HepG2 (cell line): Measurements from ENCODE around the gene TUBB.

Source experiments
- CBX2 ChIP-seq, 2 experiments: fragments of 200-600 bp in 1 of 2; sonication (generic); formaldehyde crosslinking in 1 of 2; IDR thresholded peaks; 2 replicates each; pipeline versions ENCODE4 v1.7.0 to v1.8.1; 2018 to 2022; ENCODE audit warnings: low read depth in 2 of 2, low read length in 1 of 2, mild to moderate bottlenecking in 1 of 2, missing genetic modification reagents in 1 of 2
- CHD4 ChIP-seq: fragments of 200-600 bp; sonication (generic); IDR thresholded peaks from 2 replicates; pipeline ENCODE4 v1.7.0; 2017; ENCODE audit warnings: mild to moderate bottlenecking, low read length, borderline replicate concordance
- EP300 ChIP-seq, 3 experiments: sonication (generic) in 1 of 3; formaldehyde crosslinking in 1 of 3; IDR thresholded peaks; 2 replicates each; pipeline versions ENCODE4 v1.5.1 to v1.6.1; 2011 to 2020; ENCODE audit warnings: low read depth in 2 of 3, low read length in 2 of 3, borderline replicate concordance in 1 of 3, improper control_type of control experiment in 1 of 3, mild to moderate bottlenecking in 1 of 3, missing genetic modification reagents in 1 of 3, moderate library complexity in 1 of 3
- KDM1A ChIP-seq: IDR thresholded peaks from 2 replicates; pipeline ENCODE4 v1.6.1; 2016; ENCODE audit warnings: missing compliant biosample characterization
- MLLT10 ChIP-seq: sonication (generic); formaldehyde crosslinking; IDR thresholded peaks from 2 replicates; pipeline ENCODE4 v1.4.0; 2020; ENCODE audit warnings: missing genetic modification reagents
- NR2C2 ChIP-seq: sonication (generic); formaldehyde crosslinking; IDR thresholded peaks from 2 replicates; pipeline ENCODE4 v1.4.0; 2020; ENCODE audit warnings: missing genetic modification reagents, mild to moderate bottlenecking, moderate library complexity, borderline replicate concordance
- POLR2A ChIP-seq, 2 experiments: IDR thresholded peaks; 2 replicates each; pipeline ENCODE4 v1.6.1; 2011; ENCODE audit warnings: low read depth in 2 of 2, low read length in 2 of 2, mild to moderate bottlenecking in 1 of 2, moderate library complexity in 1 of 2; ENCODE audit not compliant: insufficient read depth in 1 of 2
- POLR2AphosphoS2 ChIP-seq: IDR thresholded peaks from 2 replicates; pipeline ENCODE4 v1.6.1; 2011; ENCODE audit warnings: low read depth, low read length, improper control_type of control experiment
- ZBTB33 ChIP-seq: sonication (generic); formaldehyde crosslinking; IDR thresholded peaks from 2 replicates; pipeline ENCODE4 v1.4.0; 2020; ENCODE audit warnings: missing genetic modification reagents
- ZNF12 ChIP-seq: sonication (generic); formaldehyde crosslinking; IDR thresholded peaks from 2 replicates; pipeline ENCODE4 v1.5.0; 2020; ENCODE audit warnings: missing genetic modification reagents
- ZNF547 ChIP-seq: sonication (generic); formaldehyde crosslinking; IDR thresholded peaks from 2 replicates; pipeline ENCODE4 v1.5.1; 2020; ENCODE audit warnings: mild to moderate bottlenecking, missing genetic modification reagents
- ZNF572 ChIP-seq: sonication (generic); formaldehyde crosslinking; IDR thresholded peaks from 2 replicates; pipeline ENCODE4 v1.5.1; 2020; ENCODE audit warnings: mild to moderate bottlenecking, missing genetic modification reagents
- ZNF775 ChIP-seq: sonication (generic); formaldehyde crosslinking; IDR thresholded peaks from 2 replicates; pipeline ENCODE4 v1.4.0; 2020; ENCODE audit warnings: missing genetic modification reagents, mild to moderate bottlenecking, moderate library complexity, borderline replicate concordance
- TF ChIP-seq, protein P1 (sequence below): sonication (generic); formaldehyde crosslinking; IDR thresholded peaks from 2 replicates; pipeline ENCODE4 v1.5.0; 2020; ENCODE audit warnings: mild to moderate bottlenecking, missing genetic modification reagents, moderate library complexity

- no peak for TF ChIP-seq ZNF572
- TF ChIP-seq CBX2 (IDR thresholded peaks at IDR 0.05; ENCODE audit: low read depth, low read length) = no peak
- TF ChIP-seq CBX2 (CRISPR knock-in tag; IDR thresholded peaks at IDR 0.05; ENCODE audit: low read depth) = no peak
- TF ChIP-seq KDM1A (CRISPR knock-in tag) = no peak
- no peak for TF ChIP-seq ZNF12 (CRISPR knock-in tag)
- TF ChIP-seq, protein P1, sequence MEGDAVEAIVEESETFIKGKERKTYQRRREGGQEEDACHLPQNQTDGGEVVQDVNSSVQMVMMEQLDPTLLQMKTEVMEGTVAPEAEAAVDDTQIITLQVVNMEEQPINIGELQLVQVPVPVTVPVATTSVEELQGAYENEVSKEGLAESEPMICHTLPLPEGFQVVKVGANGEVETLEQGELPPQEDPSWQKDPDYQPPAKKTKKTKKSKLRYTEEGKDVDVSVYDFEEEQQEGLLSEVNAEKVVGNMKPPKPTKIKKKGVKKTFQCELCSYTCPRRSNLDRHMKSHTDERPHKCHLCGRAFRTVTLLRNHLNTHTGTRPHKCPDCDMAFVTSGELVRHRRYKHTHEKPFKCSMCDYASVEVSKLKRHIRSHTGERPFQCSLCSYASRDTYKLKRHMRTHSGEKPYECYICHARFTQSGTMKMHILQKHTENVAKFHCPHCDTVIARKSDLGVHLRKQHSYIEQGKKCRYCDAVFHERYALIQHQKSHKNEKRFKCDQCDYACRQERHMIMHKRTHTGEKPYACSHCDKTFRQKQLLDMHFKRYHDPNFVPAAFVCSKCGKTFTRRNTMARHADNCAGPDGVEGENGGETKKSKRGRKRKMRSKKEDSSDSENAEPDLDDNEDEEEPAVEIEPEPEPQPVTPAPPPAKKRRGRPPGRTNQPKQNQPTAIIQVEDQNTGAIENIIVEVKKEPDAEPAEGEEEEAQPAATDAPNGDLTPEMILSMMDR = no peak
- no peak for TF ChIP-seq ZBTB33
- no peak for TF ChIP-seq MLLT10 (CRISPR knock-in tag)
- TF ChIP-seq ZNF775 (CRISPR knock-in tag) = no peak
- no peak for TF ChIP-seq EP300 (IDR thresholded peaks at IDR 0.05; ENCODE audit: low read depth in 2 of 2, low read length in 2 of 2)
- no peak for TF ChIP-seq EP300 (CRISPR knock-in tag; IDR thresholded peaks at IDR 0.05; ENCODE audit: borderline replicate concordance)
- no peak for TF ChIP-seq POLR2A (IDR thresholded peaks at IDR 0.05; ENCODE audit: insufficient read depth in 1 of 2, low read depth in 2 of 2, low read length in 2 of 2)
- no peak for TF ChIP-seq CHD4
- TF ChIP-seq POLR2AphosphoS2 = no peak
- no peak for TF ChIP-seq ZNF547 (CRISPR knock-in tag)
- TF ChIP-seq NR2C2 (CRISPR knock-in tag) = no peak
Observed at GRCh38 chr6:30714263-30714662, 5.9 kb upstream of the TUBB start.
